Liver (tissue), 9 donors: ENCODE data around the gene ATP10A. TPM values are rescaled to one million over a fixed set of nuclear protein-coding genes. Genes with fewer than 3 reads are reported as not detected.

ENCODE experiments used
- DNase-seq: peaks from one replicate; pipeline ENCODE4 v3.0.0-alpha.2; 2017; ENCODE audit warnings: low spot score
- H3K27ac ChIP-seq, 2 donors: one replicate each; pipeline ENCODE4 v1.7.0; 2013; ENCODE audit warnings: inconsistent platforms in 2 of 2, low read length in 2 of 2, control low read depth in 1 of 2, low read depth in 1 of 2, mild to moderate bottlenecking in 1 of 2
- H3K27me3 ChIP-seq, 4 donors: one replicate each; pipeline versions ENCODE4 v1.6.1 to v1.7.0; 2013; ENCODE audit warnings: low read length in 3 of 4, inconsistent platforms in 1 of 4, mild to moderate bottlenecking in 1 of 4, moderate library complexity in 1 of 4; ENCODE audit not compliant: control insufficient read depth in 4 of 4, insufficient read depth in 4 of 4
- H3K36me3 ChIP-seq, 4 donors: one replicate each; pipeline versions ENCODE4 v1.6.1 to v1.7.0; 2013; ENCODE audit warnings: low read length in 3 of 4, mild to moderate bottlenecking in 3 of 4, low read depth in 1 of 4, moderate library complexity in 1 of 4; ENCODE audit not compliant: control insufficient read depth in 4 of 4, insufficient read depth in 3 of 4
- H3K4me1 ChIP-seq, 4 donors: one replicate each; pipeline versions ENCODE4 v1.6.1 to v1.7.0; 2013; ENCODE audit warnings: low read length in 3 of 4, mild to moderate bottlenecking in 3 of 4, moderate library complexity in 1 of 4; ENCODE audit not compliant: control insufficient read depth in 4 of 4, insufficient read depth in 4 of 4
- H3K4me3 ChIP-seq, 3 donors: one replicate each; pipeline versions ENCODE4 v1.6.1 to v1.7.0; 2013; ENCODE audit warnings: low read length in 3 of 3, control low read depth in 1 of 3, low read depth in 1 of 3, mild to moderate bottlenecking in 1 of 3
- H3K9ac ChIP-seq, 2 donors: one replicate each; pipeline ENCODE4 v1.7.0; 2013; ENCODE audit warnings: low read length in 2 of 2, mild to moderate bottlenecking in 2 of 2, moderate library complexity in 2 of 2, control low read depth in 1 of 2, low read depth in 1 of 2
- H3K9me3 ChIP-seq, 4 donors: one replicate each; pipeline versions ENCODE4 v1.6.1 to v1.7.0; 2013; ENCODE audit warnings: low read length in 3 of 4; ENCODE audit not compliant: control insufficient read depth in 4 of 4
- CTCF ChIP-seq: fragments of 150-350 bp; IDR thresholded peaks from 2 replicates; pipeline ENCODE4 v1.5.1; 2017; ENCODE audit warnings: improper control_type of control experiment, low read depth, low read length; ENCODE audit not compliant: missing input control
- EGR1 ChIP-seq, 2 donors: IDR thresholded peaks; 2 replicates each; pipeline ENCODE4 v1.6.1; 2016 to 2018; ENCODE audit warnings: antibody characterized with exemption in 2 of 2, low read depth in 2 of 2
- FOXA1 ChIP-seq: IDR thresholded peaks from 2 replicates; pipeline ENCODE4 v1.6.1; 2016; ENCODE audit warnings: antibody characterized with exemption
- HNF4A ChIP-seq, 2 donors: conservative IDR thresholded peaks; 2 replicates each; pipeline ENCODE4 v1.6.1; 2016; ENCODE audit warnings: antibody characterized with exemption in 2 of 2, mild to moderate bottlenecking in 2 of 2
- HNF4G ChIP-seq: IDR thresholded peaks from 2 replicates; pipeline ENCODE4 v1.6.1; 2016; ENCODE audit warnings: antibody characterized with exemption
- MAX ChIP-seq: IDR thresholded peaks from 2 replicates; pipeline ENCODE4 v1.6.1; 2016; ENCODE audit warnings: antibody characterized with exemption
- NR2F2 ChIP-seq: IDR thresholded peaks from 2 replicates; pipeline ENCODE4 v1.6.1; 2016; ENCODE audit warnings: antibody characterized with exemption
- RAD21 ChIP-seq, 2 donors: IDR thresholded peaks; 2 replicates each; pipeline ENCODE4 v1.6.1; 2016; ENCODE audit warnings: antibody characterized with exemption in 2 of 2, mild to moderate bottlenecking in 2 of 2
- REST ChIP-seq: IDR thresholded peaks from 2 replicates; pipeline ENCODE4 v1.6.1; 2016; ENCODE audit warnings: antibody characterized with exemption, mild to moderate bottlenecking
- TAF1 ChIP-seq: conservative IDR thresholded peaks from 2 replicates; pipeline ENCODE4 v1.6.1; 2016; ENCODE audit warnings: antibody characterized with exemption, mild to moderate bottlenecking
- YY1 ChIP-seq: IDR thresholded peaks from 2 replicates; pipeline ENCODE4 v1.6.1; 2016; ENCODE audit warnings: antibody characterized with exemption, mild to moderate bottlenecking
- WGBS: extraction: QIAGEN DNeasy Blood & Tissue Kit; methylation state at CpG from one replicate; pipeline ENCODE4 v1.1.7; 2013; 5-methylcytosine and 5-hydroxymethylcytosine counted together
- polyA plus RNA-seq, 2 donors: library from polyadenylated mRNA; stranded (reverse) in 1 of 2; unstranded in 1 of 2; fragments of 200-250 nt in 1 of 2; fragments of >200 nt in 1 of 2; fragmentation: Nextera tagmentation in 1 of 2; extraction: Ambion mirVana in 1 of 2; gene quantifications; one replicate each; pipeline versions ENCODE4 v1.2.1 to v1.2.3, GENCODE V29; 2013 to 2015
- total RNA-seq, 2 donors: library from RNA; depleted of rRNA; stranded (reverse); fragments of >200 nt; gene quantifications; one replicate each; pipeline ENCODE4 v1.2.3, GENCODE V29; 2014
- TF ChIP-seq, protein P1 (sequence below): IDR thresholded peaks from 2 replicates; pipeline ENCODE4 v1.6.1; 2016; ENCODE audit warnings: antibody characterized with exemption
- donor health status: healthy.
- donor health status: healthy.
- donor health status: healthy.
- donor health status: healthy.
- donor health status: healthy.

ATP10A gene
- total and polyA plus RNA-seq, 4 donors: 0.22 to 1.8 (median 0.39) TPM

DNA sequence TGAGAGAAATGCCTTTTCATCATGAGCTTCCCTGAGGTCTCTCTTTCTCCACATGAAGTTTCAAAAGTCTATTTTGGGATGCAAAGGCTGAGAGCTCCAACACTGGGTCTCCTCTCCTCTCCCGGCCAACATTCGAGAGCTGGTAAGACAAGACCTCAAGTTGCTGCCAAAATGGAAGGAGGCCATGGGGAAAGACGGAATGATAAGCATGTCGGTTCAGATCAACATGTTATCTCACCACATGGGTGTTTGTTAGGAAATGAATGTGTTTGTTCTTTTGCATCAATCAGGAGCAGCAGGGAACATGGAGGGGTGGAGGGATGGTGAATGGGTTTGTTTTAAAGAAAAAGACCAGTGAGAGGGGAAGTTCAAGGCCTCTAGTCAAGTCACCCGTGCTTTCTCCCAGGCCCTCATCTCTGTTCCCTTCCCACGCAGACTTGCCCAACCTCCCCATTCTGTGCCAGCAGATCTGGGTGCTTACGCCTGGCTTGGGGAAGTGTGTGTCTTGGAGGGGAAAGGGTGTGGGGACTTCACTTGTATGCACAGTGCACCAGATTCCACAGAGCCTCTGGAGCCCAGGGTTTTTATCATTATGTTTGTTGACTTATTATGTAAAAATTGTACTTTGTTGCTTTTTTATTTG lies 23.5 kb upstream of the ATP10A start:
- Histone ChIP-seq H3K27me3 (peaks cover 0 to 4% (median 0%) of the 10 kb centered on the region in 4 donors), H3K4me3 (no peak overlapping the region), H3K9me3 (no peaks in the 10 kb centered on the region), H3K36me3 (no peaks in the 10 kb centered on the region), H3K4me1 (no peaks in the 10 kb centered on the region), H3K27ac (no peak overlapping the region), H3K9ac (no peak overlapping the region)
- no peak for DNase-seq
- 69% methylated on average over 7 of the region's 7 CpGs for WGBS
- TF ChIP-seq, protein P1, sequence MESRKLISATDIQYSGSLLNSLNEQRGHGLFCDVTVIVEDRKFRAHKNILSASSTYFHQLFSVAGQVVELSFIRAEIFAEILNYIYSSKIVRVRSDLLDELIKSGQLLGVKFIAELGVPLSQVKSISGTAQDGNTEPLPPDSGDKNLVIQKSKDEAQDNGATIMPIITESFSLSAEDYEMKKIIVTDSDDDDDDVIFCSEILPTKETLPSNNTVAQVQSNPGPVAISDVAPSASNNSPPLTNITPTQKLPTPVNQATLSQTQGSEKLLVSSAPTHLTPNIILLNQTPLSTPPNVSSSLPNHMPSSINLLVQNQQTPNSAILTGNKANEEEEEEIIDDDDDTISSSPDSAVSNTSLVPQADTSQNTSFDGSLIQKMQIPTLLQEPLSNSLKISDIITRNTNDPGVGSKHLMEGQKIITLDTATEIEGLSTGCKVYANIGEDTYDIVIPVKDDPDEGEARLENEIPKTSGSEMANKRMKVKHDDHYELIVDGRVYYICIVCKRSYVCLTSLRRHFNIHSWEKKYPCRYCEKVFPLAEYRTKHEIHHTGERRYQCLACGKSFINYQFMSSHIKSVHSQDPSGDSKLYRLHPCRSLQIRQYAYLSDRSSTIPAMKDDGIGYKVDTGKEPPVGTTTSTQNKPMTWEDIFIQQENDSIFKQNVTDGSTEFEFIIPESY: no peak
- no peak for TF ChIP-seq FOXA1
- no peak for TF ChIP-seq HNF4G
- no peak for TF ChIP-seq YY1
- no peak for TF ChIP-seq HNF4A (conservative IDR thresholded peaks at IDR 0.05)
- TF ChIP-seq RAD21 (IDR thresholded peaks at IDR 0.05): no peak
- no peak for TF ChIP-seq TAF1
- no peak for TF ChIP-seq NR2F2

- WGBS: 63% methylated on average over 5 of the region's 5 CpGs
- no peak for DNase-seq
- no peak overlapping the region for H3K9ac ChIP-seq
Observed at GRCh38 chr15:25884370-25884769, 21.2 kb upstream of the ATP10A start.

GRCh38 chr15:25883463-25884259 lies 20.5 kb upstream of the ATP10A start:
- H3K4me3 ChIP-seq: no peak overlapping the region
- H3K4me1 ChIP-seq: no peaks in the 10 kb centered on the region
- no peaks in the 10 kb centered on the region for H3K36me3 ChIP-seq
- 84% methylated on average over 6 of the region's 6 CpGs for WGBS
- no peak for DNase-seq
- TF ChIP-seq EGR1 (IDR thresholded peaks at IDR 0.05; ENCODE audit: low read depth in 2 of 2) (no peak), YY1 (no peak), REST (no peak), MAX (no peak), FOXA1 (no peak), CTCF (no peak)
- H3K27ac ChIP-seq: no peak overlapping the region
- no peaks in the 10 kb centered on the region for H3K9me3 ChIP-seq
- no peak overlapping the region for H3K9ac ChIP-seq
- peaks cover 0 to 4% (median 0%) of the 10 kb centered on the region in 4 donors for H3K27me3 ChIP-seq

More at GRCh38 chr15:25884370-25884769, 21.2 kb upstream of the ATP10A start:
- TF ChIP-seq NR2F2 (no peak), FOXA1 (no peak)
- Histone ChIP-seq H3K4me3 (no peak overlapping the region), H3K27ac (no peak overlapping the region), H3K9me3 (no peaks in the 10 kb centered on the region), H3K4me1 (no peaks in the 10 kb centered on the region), H3K36me3 (no peaks in the 10 kb centered on the region), H3K27me3 (peaks cover 0 to 4% (median 0%) of the 10 kb centered on the region in 4 donors)
